HL-60 (cell line): ENCODE results near the gene TIGD4.

Experiments used
- DNase-seq, 2 experiments: peaks; one replicate each; pipeline ENCODE4 v3.0.0-alpha.2; 2010 to 2020; ENCODE audit warnings: low read depth in 1 of 2, low spot score in 1 of 2
- H3K27ac ChIP-seq: fragments of 250-450 bp; sonication (Bioruptor Pico); replicated peaks from 2 replicates; pipeline ENCODE4 v1.5.1; 2020; ENCODE audit warnings: mild to moderate bottlenecking, moderate library complexity
- H3K27me3 ChIP-seq: fragments of 250-450 bp; sonication (Bioruptor Pico); 2 replicates; pipeline ENCODE4 v1.5.1; 2021; ENCODE audit warnings: mild to moderate bottlenecking, moderate library complexity; ENCODE audit not compliant: insufficient read depth, poor library complexity, severe bottlenecking
- H3K4me3 ChIP-seq: replicated peaks from 2 replicates; pipeline ENCODE4 v1.5.1; 2011; ENCODE audit warnings: mild to moderate bottlenecking, control low read depth, low read length; ENCODE audit not compliant: insufficient read depth
- CTCF ChIP-seq: IDR thresholded peaks from one replicate; pipeline ENCODE4 v1.5.1; 2011; ENCODE audit warnings: low read length, control low read depth, inconsistent platforms; ENCODE audit not compliant: insufficient read depth
- GABPA ChIP-seq: IDR thresholded peaks from 2 replicates; pipeline ENCODE4 v1.6.1; 2012; ENCODE audit warnings: low read depth
- POLR2AphosphoS5 ChIP-seq: IDR thresholded peaks from 2 replicates; pipeline ENCODE4 v1.6.1; 2012; ENCODE audit warnings: low read depth
- REST ChIP-seq: IDR thresholded peaks from 2 replicates; pipeline ENCODE4 v1.6.1; 2012; ENCODE audit warnings: low read depth; ENCODE audit not compliant: insufficient replicate concordance
- SPI1 ChIP-seq: IDR thresholded peaks from 2 replicates; pipeline ENCODE4 v1.6.1; 2012; ENCODE audit warnings: low read depth, mild to moderate bottlenecking, borderline replicate concordance

Gene TIGD4

GRCh38 chr4:152734699-152735050 is 44.9 kb downstream of the TIGD4 start:
- Histone ChIP-seq H3K27me3 (no peaks in the 10 kb centered on the region), H3K27ac (no peak overlapping the region), H3K4me3 (no peak overlapping the region)
- no peak for DNase-seq
- no peak for TF ChIP-seq GABPA
- no peak for TF ChIP-seq CTCF
- no peak for TF ChIP-seq SPI1
- no peak for TF ChIP-seq POLR2AphosphoS5
- TF ChIP-seq REST = no peak

DNA sequence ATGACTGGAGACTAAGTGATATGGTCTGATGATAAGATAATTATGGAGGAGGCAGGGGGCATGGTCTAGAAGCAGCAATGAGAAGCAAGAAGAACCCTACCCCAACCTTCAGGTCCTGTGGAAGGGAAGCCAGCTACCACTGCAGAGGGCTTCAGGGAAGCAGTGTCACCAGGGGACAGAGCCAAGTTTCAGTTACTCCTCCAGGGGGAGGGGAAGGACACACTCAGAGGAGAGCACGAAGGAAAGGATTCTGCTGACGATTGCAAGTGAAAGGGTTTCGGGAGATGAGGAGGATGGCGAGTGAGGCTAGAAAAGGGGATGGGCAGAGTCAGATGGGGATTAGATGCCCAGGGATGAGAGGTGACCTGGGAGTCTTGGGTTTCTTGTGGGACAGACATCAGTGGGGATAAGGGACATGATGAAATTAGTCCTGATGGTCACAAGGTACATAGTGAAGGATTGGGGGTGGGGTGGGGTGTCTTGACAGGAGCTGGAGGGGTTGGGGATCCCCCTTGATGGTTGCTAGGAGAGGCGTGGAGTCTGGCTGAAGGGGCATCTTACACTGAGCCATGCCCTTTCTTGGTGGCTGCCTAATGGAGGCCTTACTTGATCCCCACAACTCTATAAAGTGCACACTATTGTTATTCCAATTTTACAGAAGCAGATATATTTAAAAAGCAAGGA is 45.4 kb downstream of the TIGD4 start:
- no peak overlapping the region for H3K27ac ChIP-seq
- H3K4me3 ChIP-seq = no peak overlapping the region
- TF ChIP-seq REST = no peak
- H3K27me3 ChIP-seq = no peaks in the 10 kb centered on the region
- DNase-seq = no peak

GRCh38 chr4:152731997-152732396 is 47.5 kb downstream of the TIGD4 start:
- Histone ChIP-seq H3K4me3 (no peak overlapping the region), H3K27ac (no peak overlapping the region), H3K27me3 (no peaks in the 10 kb centered on the region)
- TF ChIP-seq CTCF (no peak), GABPA (no peak), SPI1 (no peak), REST (no peak), POLR2AphosphoS5 (no peak)
- no peak for DNase-seq

DNA sequence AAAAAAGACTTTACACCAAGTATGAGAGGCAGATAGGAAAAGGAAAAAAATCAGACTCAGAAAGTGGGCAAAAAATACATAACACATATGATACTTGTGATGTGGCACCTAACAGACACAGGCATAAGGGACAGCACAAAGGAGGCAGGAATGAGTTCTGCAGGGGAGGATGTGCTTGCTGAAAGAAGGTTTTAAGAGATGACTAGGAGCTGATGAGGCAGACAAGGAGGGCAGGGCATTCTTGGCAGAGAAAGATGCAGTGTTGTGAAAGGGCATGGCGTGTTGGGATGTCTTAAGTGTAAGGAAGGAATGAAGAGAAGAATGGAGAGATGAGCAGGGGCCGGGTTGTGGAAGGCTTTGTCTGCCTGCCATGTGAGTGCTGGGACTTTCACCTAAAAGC is 50.1 kb downstream of the TIGD4 start:
- Histone ChIP-seq H3K4me3 (no peak overlapping the region), H3K27ac (no peak overlapping the region), H3K27me3 (no peaks in the 10 kb centered on the region)
- DNase-seq = no peak
- TF ChIP-seq CTCF (no peak), REST (no peak), SPI1 (no peak), GABPA (no peak), POLR2AphosphoS5 (no peak)
